Measurements from ENCODE around the gene PDCD2L. TPM values are rescaled to one million over a fixed set of nuclear protein-coding genes. Genes with fewer than 3 reads are reported as not detected.
"Not testable (repeated sequence)": the region's sequence is repeated elsewhere in the genome, so short reads cannot be mapped to it uniquely, and the experiment has no call there.

Gene PDCD2L
- polyA plus RNA-seq, 1 of the 3 experiments (the other 2 are of a cell fraction) = 20.8 TPM

DNA sequence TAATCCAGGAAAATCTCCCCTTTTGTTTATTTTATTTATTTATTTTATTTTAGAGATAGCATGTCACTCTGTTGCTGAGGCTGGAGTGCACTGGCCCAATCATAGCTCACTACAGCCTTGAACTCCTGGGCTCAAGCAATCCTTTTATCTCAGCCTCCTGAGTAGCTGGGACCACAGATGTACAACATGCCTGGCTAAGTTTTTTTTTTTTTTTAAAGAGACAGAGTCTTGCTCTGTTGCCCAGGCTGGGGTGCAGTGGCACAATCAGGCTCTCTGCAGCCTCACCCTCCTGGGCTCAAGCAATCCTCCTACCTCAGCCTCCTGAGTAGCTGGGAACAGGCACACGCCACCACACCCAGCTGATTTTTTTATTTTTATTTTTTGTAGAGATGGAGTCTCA is 6.3 kb upstream of the PDCD2L start (continued):
- no peak for TF ChIP-seq CTCF (IDR thresholded peaks at IDR 0.05)
- TF ChIP-seq, protein P1, sequence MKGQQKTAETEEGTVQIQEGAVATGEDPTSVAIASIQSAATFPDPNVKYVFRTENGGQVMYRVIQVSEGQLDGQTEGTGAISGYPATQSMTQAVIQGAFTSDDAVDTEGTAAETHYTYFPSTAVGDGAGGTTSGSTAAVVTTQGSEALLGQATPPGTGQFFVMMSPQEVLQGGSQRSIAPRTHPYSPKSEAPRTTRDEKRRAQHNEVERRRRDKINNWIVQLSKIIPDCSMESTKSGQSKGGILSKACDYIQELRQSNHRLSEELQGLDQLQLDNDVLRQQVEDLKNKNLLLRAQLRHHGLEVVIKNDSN (IDR thresholded peaks at IDR 0.05; ENCODE audit: borderline replicate concordance, low read depth) = no peak

DNA sequence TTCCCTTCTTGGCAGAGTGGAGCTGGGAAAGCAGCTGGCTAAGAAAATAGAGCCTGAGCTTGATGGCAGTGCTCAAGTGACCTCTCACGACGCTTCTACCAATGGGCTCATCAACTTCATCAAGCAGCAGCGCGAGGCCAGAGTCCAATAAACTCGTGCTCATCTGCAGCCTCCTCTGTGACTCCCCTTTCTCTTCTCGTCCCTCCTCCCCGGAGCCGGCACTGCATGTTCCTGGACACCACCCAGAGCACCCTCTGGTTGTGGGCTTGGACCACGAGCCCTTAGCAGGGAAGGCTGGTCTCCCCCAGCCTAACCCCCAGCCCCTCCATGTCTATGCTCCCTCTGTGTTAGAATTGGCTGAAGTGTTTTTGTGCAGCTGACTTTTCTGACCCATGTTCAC is 4.3 kb upstream of the PDCD2L start:
- 90% methylated on average over 9 of the region's 9 CpGs for WGBS (ENCODE audit: low lambda C conversion rate)
- peaks cover 4 to 29% of the 10 kb centered on the region in 2 experiments for H3K36me3 ChIP-seq (replicated peaks in 1 of 2; ENCODE audit: control insufficient read depth in 1 of 2, insufficient read depth in 2 of 2, low read length in 1 of 2)
- no peaks in the 10 kb centered on the region for H3K4me1 ChIP-seq (ENCODE audit: control insufficient read depth in 1 of 2, insufficient read depth in 2 of 2, low read depth in 1 of 2, low read length in 1 of 2)
- POLR2A ChIA-PET = interaction anchor here (0.6 kb wide), 1 partner anchor 32 kb away, joined by 6 read pairs; no protein-coding TSS in a partner anchor
- H3K9me2 ChIP-seq = no peaks in the 10 kb centered on the region
- H3K27me3 ChIP-seq (ENCODE audit: insufficient read depth) = no peaks in the 10 kb centered on the region
- DNase-seq = no peak
- H3K79me2 ChIP-seq (ENCODE audit: insufficient read depth) = peaks cover 6% of the 10 kb centered on the region; the same call in 1 of the 2 replicates
- CTCF ChIA-PET = interaction anchor here (0.6 to 1.1 kb wide), 2 partner anchors 30 to 82 kb away, joined by 3 read pairs; partner anchors contain the start of gene WTIP
- no peaks in the 10 kb centered on the region for H4K20me1 ChIP-seq (ENCODE audit: insufficient read depth)
- no peaks in the 10 kb centered on the region for H3K9me3 ChIP-seq
- peaks cover 9% of the 10 kb centered on the region for H3F3A ChIP-seq (replicated peaks; ENCODE audit: insufficient read depth)
- no peak overlapping the region for H3K4me3 ChIP-seq (ENCODE audit: low read depth in 2 of 2, low read length in 1 of 2)
- H2AFZ ChIP-seq (ENCODE audit: low read depth) = no peak overlapping the region
- no peak overlapping the region for H3K4me2 ChIP-seq
- H3K9ac ChIP-seq = no peak overlapping the region
- no peak for TF ChIP-seq EP300 (IDR thresholded peaks at IDR 0.05; ENCODE audit: borderline replicate concordance in 1 of 2, low read depth in 1 of 2, low read length in 1 of 2)
- H3K27ac ChIP-seq (ENCODE audit: low read depth in 2 of 2, low read length in 1 of 2) = no peak overlapping the region

DNA sequence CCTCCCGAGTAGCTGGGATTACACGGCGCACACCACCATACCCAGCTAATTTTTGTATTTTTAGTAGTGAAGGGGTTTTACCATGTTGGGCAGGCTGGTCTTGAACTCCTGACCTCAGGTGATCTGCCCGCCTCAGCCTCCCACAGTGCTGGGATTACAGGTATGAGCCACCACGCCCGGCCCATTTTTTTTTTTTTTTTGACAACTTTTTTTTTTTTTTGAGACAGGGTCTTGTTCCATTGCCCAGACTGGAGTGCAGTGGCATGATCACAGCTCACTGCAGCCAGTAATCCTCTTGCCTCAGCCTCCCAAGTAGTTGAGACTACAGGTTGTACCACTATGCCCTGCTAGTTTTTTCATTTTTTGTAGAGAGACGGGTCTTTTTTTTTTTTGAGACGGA is 3.4 kb upstream of the PDCD2L start:
- Histone ChIP-seq H3F3A (replicated peaks; ENCODE audit: insufficient read depth) (peaks cover 10% of the 10 kb centered on the region), H3K36me3 (replicated peaks in 1 of 2; ENCODE audit: control insufficient read depth in 1 of 2, insufficient read depth in 2 of 2, low read length in 1 of 2) (peaks cover 4 to 26% of the 10 kb centered on the region in 2 experiments), H3K79me2 (ENCODE audit: insufficient read depth) (peaks cover 13% of the 10 kb centered on the region; the same call in 1 of the 2 replicates)
- H3K9me3 ChIP-seq; H4K20me1 ChIP-seq (ENCODE audit: insufficient read depth); H2AFZ ChIP-seq (ENCODE audit: low read depth); H3K4me1 ChIP-seq (ENCODE audit: control insufficient read depth in 1 of 2, insufficient read depth in 2 of 2, low read depth in 1 of 2, low read length in 1 of 2); H3K9me2 ChIP-seq; H3K27ac ChIP-seq (ENCODE audit: low read depth in 2 of 2, low read length in 1 of 2); H3K9ac ChIP-seq; DNase-seq; CTCF ChIA-PET; H3K27me3 ChIP-seq (ENCODE audit: insufficient read depth); H3K4me3 ChIP-seq (ENCODE audit: low read depth in 2 of 2, low read length in 1 of 2); H3K4me2 ChIP-seq: not testable (repeated sequence)
- whole genome bisulfite sequencing (ENCODE audit: low lambda C conversion rate) = 97% methylated on average over 8 of the region's 8 CpGs
- POLR2A ChIA-PET = interaction anchor here (0.6 kb wide), 2 partner anchors 38 to 118 kb away, joined by 3 to 6 read pairs; no protein-coding TSS in a partner anchor

DNA sequence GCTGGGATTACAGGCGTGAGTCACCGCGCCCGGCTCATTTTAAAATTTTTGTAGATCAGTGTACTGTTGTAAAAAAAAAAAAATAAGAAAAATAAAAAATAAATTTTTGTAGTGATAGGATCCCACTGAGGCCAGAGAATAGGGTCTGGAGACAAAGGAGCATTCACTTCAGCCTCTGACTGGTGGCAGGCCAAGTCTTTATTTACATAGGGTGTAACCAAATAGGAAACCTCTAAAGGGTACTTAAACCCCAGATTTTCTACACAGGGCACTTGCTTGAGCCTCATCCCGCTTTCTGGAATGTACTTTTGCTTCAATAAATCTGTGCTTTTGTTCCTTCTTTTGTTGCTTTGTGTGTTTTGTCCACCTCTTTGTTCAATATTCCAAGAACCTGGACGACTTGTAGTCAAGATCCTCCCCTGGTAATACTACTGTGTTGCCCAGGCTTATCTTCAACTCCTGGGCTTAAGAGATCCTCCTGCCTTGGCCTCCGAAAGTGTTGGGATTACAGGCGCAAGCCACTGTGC is 2.1 kb upstream of the PDCD2L start:
- H3K27ac ChIP-seq (ENCODE audit: low read depth in 2 of 2, low read length in 1 of 2) = no peak overlapping the region
- ChIA-PET POLR2A (no interaction called here), CTCF (no interaction called here)
- no peak for DNase-seq
- H2AFZ ChIP-seq (ENCODE audit: low read depth) = no peak overlapping the region
- WGBS (ENCODE audit: low lambda C conversion rate) = 90% methylated on average over 8 of the region's 8 CpGs
- H3K4me2 ChIP-seq = no peak overlapping the region
- no peaks in the 10 kb centered on the region for H3K4me1 ChIP-seq (ENCODE audit: control insufficient read depth in 1 of 2, insufficient read depth in 2 of 2, low read depth in 1 of 2, low read length in 1 of 2)
- H3F3A ChIP-seq (replicated peaks; ENCODE audit: insufficient read depth) = peaks cover 15% of the 10 kb centered on the region
- H3K9me3 ChIP-seq = no peaks in the 10 kb centered on the region
- peaks cover 4 to 21% of the 10 kb centered on the region in 2 experiments for H3K36me3 ChIP-seq (replicated peaks in 1 of 2; ENCODE audit: control insufficient read depth in 1 of 2, insufficient read depth in 2 of 2, low read length in 1 of 2)
- TF ChIP-seq GABPA (IDR thresholded peaks at IDR 0.05; ENCODE audit: low read depth) (no peak), RCOR1 (IDR thresholded peaks at IDR 0.05; ENCODE audit: low read length) (no peak), ELF1 (IDR thresholded peaks at IDR 0.05) (no peak), USF2 (IDR thresholded peaks at IDR 0.05; ENCODE audit: borderline replicate concordance, low read depth, low read length) (no peak)
- no peaks in the 10 kb centered on the region for H4K20me1 ChIP-seq (ENCODE audit: insufficient read depth)
- no peak overlapping the region for H3K9ac ChIP-seq
- H3K79me2 ChIP-seq (ENCODE audit: insufficient read depth) = peaks cover 15% of the 10 kb centered on the region; the same call in 1 of the 2 replicates
- H3K27me3 ChIP-seq (ENCODE audit: insufficient read depth) = no peaks in the 10 kb centered on the region
- no peak overlapping the region for H3K4me3 ChIP-seq (ENCODE audit: low read depth in 2 of 2, low read length in 1 of 2)
- H3K9me2 ChIP-seq = no peaks in the 10 kb centered on the region

Measured in SK-N-SH (cell line).